Transverse colon (tissue), 4 donors: ENCODE data around the gene TRIM44.

Source experiments
- POLR2AphosphoS5 ChIP-seq, 3 donors: sonication (generic); formaldehyde crosslinking; IDR thresholded peaks; one replicate each; pipeline ENCODE4 v1.6.1; 2016; ENCODE audit warnings: antibody characterized with exemption in 3 of 3
- TF ChIP-seq, protein P1 (sequence below), 5 experiments: fragments of 200-600 bp in 3 of 5; fragments of 450-650 bp in 2 of 5; sonication (generic) in 3 of 5; IDR thresholded peaks; 1 replicate in 2 of 5; 2 replicates in 3 of 5; pipeline ENCODE4 v1.5.1; 2016 to 2017; ENCODE audit warnings: antibody characterized with exemption in 5 of 5, inconsistent platforms in 3 of 5, mild to moderate bottlenecking in 2 of 5, moderate library complexity in 1 of 5

- TF ChIP-seq POLR2AphosphoS5 (IDR thresholded peaks at IDR 0.05), result no peak
- TF ChIP-seq, protein P1, sequence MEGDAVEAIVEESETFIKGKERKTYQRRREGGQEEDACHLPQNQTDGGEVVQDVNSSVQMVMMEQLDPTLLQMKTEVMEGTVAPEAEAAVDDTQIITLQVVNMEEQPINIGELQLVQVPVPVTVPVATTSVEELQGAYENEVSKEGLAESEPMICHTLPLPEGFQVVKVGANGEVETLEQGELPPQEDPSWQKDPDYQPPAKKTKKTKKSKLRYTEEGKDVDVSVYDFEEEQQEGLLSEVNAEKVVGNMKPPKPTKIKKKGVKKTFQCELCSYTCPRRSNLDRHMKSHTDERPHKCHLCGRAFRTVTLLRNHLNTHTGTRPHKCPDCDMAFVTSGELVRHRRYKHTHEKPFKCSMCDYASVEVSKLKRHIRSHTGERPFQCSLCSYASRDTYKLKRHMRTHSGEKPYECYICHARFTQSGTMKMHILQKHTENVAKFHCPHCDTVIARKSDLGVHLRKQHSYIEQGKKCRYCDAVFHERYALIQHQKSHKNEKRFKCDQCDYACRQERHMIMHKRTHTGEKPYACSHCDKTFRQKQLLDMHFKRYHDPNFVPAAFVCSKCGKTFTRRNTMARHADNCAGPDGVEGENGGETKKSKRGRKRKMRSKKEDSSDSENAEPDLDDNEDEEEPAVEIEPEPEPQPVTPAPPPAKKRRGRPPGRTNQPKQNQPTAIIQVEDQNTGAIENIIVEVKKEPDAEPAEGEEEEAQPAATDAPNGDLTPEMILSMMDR (IDR thresholded peaks at IDR 0.05), result no peak
Measured at GRCh38 chr11:35717520-35717919, 54.9 kb downstream of the TRIM44 start.
